GM12892 (cell line): ENCODE results near the gene ERCC1.

Experiments used
- DNase-seq: peaks from one replicate; pipeline ENCODE4 v3.0.0; 2011; ENCODE audit not compliant: insufficient read length
- FAIRE-seq: peaks from 2 replicates; lab custom pipeline; 2011; peaks lifted over from hg19 to GRCh38; lab: Jason Lieb, UNC
- POLR2A ChIP-seq: IDR thresholded peaks from 2 replicates; pipeline ENCODE4 v1.6.1; 2011; ENCODE audit warnings: low read depth, low read length, control low read depth
- POLR2AphosphoS5 ChIP-seq: IDR thresholded peaks from 2 replicates; pipeline ENCODE4 v1.6.1; 2011; ENCODE audit warnings: low read depth, low read length, control low read depth
- TAF1 ChIP-seq: IDR thresholded peaks from 2 replicates; pipeline ENCODE4 v1.6.1; 2011; ENCODE audit warnings: low read depth, mild to moderate bottlenecking, control low read depth, low read length, borderline replicate concordance

ERCC1 gene

DNA sequence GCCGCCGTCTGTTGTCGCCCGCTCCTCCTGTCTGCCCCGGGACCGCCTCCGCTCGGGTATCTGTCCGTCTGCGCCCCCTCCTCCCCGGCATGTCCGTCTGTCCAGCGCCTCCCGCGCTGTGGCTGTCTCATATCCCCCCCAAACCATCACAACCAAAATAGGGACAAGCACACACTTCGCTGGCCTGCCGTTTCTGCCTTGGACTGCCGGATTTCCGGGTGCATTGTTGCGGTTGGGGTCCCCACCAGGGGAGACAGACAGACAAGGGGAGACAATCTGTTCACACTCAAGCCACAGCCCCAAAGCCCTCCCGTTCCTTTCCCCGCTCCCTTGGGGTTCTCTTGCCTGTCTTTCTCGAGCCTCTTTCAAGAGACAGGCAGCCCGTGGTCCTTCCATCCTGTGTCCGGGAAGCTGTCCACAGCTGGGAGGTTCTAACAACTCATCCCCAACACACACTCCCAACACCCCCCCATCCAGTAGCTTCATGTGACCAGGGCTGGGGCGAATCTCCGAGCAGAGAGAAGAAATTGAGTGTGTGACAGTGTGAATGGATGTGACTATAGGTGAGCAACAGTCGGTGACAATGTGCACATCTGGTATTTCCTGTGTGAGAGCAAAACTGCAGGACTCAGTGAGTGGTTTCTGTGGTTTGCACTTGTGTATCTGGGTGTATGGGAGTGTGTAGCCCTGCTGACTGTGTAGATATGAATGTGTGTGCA lies 27.6 kb upstream of the ERCC1 start:
- TF ChIP-seq POLR2AphosphoS5 (0 out of 2 replicates have a peak, but pooled peaks have one; percentile 30), TAF1 (no peak), POLR2A (no peak)
- DNase-seq (no peak), FAIRE-seq (peak; percentile 80)

DNA sequence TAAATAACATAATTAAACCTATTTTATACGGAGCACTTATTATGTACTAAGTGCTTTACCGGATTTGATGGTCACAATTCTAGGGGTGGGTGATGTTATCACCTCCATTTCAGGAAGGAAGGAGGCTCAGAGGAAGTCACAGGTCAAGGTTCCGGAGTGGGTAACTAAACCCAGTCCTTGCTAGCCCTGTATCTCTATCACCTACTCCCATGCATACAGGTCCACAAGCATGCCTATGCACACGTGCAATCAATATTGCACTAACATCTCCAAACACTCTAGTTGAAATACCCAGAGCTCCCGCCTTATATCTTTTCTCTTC lies 26.3 kb upstream of the ERCC1 start:
- DNase-seq (no peak), FAIRE-seq (no peak)
- TF ChIP-seq POLR2AphosphoS5: no peak
- no peak for TF ChIP-seq TAF1
- no peak for TF ChIP-seq POLR2A

DNA sequence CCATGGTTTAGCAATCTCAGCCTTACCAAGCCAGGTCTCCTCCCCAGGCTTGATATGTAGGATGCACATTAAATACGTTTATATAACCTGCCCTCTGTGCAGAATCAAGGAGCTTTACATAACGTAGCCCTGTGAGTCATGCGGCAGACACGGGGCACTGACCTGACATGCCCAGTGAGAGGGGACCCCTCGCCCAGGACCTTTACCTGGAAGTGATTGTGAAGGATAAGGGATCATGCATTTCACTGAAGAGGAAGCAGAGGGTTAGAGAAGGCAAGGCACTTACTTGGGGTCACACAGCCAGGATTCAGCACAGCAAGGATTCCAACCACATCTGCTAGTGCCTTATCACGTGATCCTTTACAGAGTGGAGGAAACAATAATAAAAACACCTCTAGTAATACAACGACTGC lies 25.2 kb upstream of the ERCC1 start:
- FAIRE-seq (no peak), DNase-seq (no peak)
- TF ChIP-seq POLR2AphosphoS5 (no peak), POLR2A (no peak), TAF1 (no peak)

DNA sequence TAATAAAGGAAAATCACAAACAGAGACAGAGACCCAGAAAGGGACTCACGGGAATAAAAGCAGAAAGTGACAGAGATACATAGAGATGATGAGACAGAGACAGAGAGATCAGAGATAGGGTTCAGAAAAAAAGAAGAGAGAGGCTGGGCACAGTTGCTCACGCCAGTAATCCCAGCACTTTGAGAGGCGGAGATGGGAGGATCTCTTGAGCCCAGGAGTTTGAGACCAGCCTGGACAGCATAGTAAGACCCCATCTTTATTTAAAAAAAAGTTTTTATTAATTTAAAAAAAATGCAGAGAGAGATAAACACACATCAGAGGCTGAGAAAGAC lies 24.7 kb upstream of the ERCC1 start:
- TF ChIP-seq TAF1: no peak
- no peak for TF ChIP-seq POLR2A
- no peak for TF ChIP-seq POLR2AphosphoS5
- no peak for FAIRE-seq
- no peak for DNase-seq

DNA sequence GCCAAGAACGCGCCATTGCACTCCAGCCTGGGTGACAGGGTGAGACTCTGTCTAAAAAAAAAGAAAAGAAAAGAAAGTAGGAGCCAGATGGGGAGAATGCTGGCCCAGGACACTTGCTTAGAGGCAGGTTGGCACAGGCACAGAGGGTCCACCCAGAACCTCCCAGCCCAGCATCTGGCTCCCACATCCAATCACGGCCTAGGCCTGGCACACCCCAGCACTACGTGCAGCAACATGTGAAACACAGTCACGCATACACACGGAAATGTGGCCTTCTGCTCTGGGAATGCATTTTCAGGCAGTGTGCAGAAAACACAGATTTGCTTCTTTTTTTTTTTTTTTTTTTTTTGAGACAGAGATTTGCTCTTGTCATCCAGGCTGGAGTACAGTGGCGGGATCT lies 23.2 kb upstream of the ERCC1 start:
- no peak for DNase-seq
- TF ChIP-seq POLR2A (no peak), TAF1 (no peak), POLR2AphosphoS5 (no peak)
- no peak for FAIRE-seq

DNA sequence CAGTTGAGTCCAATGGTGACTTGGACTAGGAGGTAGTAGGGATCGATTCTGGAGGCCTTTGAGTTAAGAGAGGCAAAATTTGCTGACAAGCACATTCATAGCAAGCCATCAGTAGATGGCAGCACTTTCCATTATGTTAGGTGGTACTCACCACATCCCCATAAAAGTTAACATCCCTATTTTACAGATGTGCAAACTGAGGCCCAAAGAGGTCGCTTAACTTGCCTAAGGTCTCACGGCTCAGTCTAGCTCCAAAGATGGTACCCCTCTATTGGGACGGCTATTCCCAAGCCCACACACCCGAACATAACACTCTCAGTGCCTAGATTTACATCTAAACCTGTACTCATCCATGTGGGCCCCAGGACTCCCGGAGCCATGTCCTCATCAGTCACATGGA lies 22.6 kb upstream of the ERCC1 start:
- peak; percentile 70 for FAIRE-seq

DNA sequence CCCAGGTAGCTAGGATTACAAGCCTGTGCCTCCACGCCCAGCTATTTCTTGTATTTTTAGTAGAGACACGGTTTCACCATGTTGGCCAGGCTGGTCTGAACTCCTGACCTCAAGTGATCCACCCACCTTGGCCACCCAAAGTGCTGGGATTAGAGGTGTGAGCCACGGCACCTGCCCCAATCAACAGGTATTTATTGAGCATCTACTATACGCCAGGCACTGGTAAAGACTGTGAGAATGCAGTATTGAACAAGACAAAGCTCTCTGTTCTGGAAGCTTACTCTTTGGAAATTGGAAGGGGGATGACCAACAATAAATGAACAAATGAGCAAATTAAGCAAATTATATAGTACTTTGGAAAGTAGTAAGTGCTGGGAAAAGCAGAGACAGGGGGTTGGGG lies 21.4 kb upstream of the ERCC1 start:
- no peak for FAIRE-seq
- TF ChIP-seq POLR2AphosphoS5 (no peak), POLR2A (no peak), TAF1 (no peak)
- DNase-seq: no peak

More for the DNA sequence above, 22.6 kb upstream of the ERCC1 start:
- no peak for DNase-seq
- no peak for TF ChIP-seq POLR2AphosphoS5
- TF ChIP-seq TAF1: no peak
- no peak for TF ChIP-seq POLR2A

DNA sequence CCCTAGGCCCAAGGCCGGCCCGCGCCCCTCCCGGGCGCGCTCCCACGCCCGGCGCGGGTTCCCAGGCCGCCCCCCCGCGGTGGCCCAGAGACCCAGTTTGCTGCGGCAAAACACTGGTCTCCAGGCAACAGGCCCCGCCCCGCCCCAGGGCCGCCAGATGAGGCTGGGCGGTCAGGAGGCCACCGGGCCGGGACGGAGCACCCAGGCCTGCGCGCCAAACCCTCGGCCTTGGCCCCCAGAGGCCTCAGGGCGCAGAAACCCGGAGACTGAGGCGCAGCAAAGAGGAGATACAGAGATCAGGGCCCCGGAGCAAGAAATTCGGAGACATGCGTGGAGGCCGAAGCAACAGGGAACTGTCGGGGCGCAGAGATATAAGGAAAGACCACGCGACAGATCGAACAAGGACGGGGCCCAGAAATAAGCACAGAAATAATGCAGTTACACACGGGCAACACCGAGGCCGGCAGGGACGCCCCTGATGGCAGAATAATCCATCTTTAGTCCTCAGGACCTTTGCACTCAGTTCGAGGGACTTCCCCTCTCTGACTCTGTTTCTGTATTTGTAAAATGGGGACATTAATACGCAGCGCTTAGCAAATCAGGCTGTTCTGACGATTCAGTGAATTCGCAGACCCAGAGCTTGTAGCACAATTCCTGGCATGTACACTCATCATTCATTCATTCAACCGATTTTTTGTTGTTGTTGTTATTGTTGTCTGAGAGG lies 20.8 kb upstream of the ERCC1 start:
- peak; percentile 85 for DNase-seq
- no peak for TF ChIP-seq POLR2AphosphoS5
- TF ChIP-seq TAF1: no peak
- no peak for TF ChIP-seq POLR2A
- FAIRE-seq: peak; percentile 42

DNA sequence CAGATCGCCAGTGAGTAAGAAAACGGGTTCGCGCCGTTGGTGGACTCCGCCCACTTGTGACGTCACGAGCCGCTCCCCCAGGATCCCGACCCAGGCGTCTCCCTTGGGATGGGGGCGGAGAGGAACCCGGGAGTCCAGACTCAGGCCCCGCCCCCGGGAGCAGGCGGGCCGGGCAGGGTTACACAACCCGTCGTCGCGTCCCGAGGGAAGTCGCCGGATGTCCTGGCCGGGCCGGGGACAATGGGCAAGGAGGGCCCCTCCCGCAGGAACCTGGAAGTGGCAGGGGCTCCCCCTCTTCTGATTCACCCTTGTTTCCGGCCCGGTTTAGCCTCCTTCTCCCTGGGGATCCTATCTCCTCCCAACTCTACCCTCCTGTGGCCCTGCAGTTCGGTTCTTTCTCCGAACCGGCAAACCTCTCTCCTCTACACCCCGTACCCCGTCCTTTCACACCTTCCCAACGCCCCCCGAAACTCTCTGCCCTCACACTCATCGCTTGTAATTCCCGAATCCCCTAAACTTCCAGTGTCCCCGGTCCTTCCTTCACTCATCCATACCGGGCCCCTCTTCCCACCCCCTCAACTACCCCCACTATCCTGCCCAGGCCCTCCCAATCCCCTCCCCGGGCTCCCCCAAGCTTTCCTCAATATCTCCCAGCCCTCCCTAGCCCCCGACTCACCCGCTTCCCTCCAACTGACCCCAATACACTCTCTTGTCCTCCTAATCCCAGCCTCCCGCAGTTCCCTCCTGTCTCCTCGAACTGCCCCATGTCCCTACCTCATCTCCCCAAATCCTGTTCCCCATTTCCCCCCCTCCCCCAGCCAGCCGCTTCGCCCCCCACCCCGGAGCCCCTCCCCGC lies 20.0 kb upstream of the ERCC1 start:
- DNase-seq (no peak), FAIRE-seq (peak; percentile 42)
- no peak for TF ChIP-seq TAF1
- no peak for TF ChIP-seq POLR2AphosphoS5
- no peak for TF ChIP-seq POLR2A

DNA sequence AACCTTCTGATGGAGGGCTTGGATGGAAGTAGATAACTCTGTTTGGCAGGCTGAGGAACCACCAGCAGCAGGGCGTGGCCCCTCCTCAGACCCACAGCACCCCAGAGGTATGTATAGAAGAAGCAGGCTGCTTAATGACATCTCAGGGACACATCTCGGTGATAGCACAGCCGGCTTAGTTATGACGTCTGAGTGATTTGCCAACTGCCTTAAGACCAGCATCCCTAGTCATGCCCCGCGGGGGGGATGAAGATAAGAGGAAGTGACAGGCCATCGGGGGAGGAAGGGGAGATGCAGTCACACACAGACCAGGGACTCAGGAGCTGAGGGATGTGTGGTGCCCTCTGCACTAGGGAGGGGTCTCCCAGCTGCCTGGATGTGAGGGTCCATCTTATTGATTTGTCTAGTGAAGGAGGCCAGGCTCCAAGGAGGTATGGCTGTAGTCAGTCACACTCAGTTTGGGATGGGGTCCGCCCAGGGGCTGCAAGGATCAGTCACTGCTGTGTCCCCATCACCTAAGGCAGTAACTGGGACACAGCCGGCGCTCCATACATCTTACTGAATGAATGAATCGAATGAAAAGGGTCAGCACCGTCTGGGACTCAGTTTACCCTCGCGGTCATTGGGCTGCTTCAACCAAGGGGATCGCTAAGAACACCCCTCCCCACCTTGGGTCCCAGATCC lies 19.2 kb upstream of the ERCC1 start:
- TF ChIP-seq POLR2A: no peak
- TF ChIP-seq POLR2AphosphoS5: no peak
- DNase-seq (no peak), FAIRE-seq (peak; percentile 17)

DNA sequence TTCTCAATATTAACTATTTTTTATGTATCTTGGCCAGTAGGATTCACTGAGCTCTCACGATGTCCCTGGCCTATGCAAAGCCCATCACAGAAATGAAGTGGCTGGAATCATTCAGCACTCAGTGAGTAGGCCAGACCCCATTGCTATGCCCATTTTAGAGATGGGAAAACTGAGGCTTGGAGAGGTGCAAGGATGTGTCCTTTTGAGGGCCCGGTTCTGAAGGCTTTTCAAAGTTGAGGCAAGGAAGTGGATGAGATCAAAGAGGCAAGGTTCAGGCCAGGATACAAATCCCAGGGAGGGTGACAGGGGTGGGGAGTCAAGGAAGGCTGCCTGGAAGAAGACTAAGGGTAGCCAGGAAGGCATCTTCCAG lies 18.7 kb upstream of the ERCC1 start:
- DNase-seq (no peak), FAIRE-seq (no peak)
- TF ChIP-seq POLR2AphosphoS5: no peak
- no peak for TF ChIP-seq POLR2A
- TF ChIP-seq TAF1: no peak
